HepG2 (cell line): ENCODE results near the gene INTS6L.

ENCODE experiments used
- CTCF ChIP-seq: sonication (generic); formaldehyde crosslinking; IDR thresholded peaks from 2 replicates; pipeline ENCODE4 v1.5.0; 2020; ENCODE audit warnings: mild to moderate bottlenecking, missing genetic modification reagents, moderate library complexity
- THYN1 ChIP-seq: sonication (generic); formaldehyde crosslinking; IDR thresholded peaks from 2 replicates; pipeline ENCODE4 v1.8.1; 2023; ENCODE audit warnings: low read depth, mild to moderate bottlenecking, moderate library complexity, missing genetic modification reagents, borderline replicate concordance
- ZBTB25 ChIP-seq: IDR thresholded peaks from 2 replicates; pipeline ENCODE4 v1.6.1; 2018; ENCODE audit warnings: missing genetic modification reagents
- ZSCAN31 ChIP-seq: sonication (generic); formaldehyde crosslinking; IDR thresholded peaks from 2 replicates; pipeline ENCODE4 v1.5.0; 2020; ENCODE audit warnings: low read depth, mild to moderate bottlenecking, missing genetic modification reagents

- no peak for TF ChIP-seq CTCF (CRISPR knock-in tag)
- TF ChIP-seq ZSCAN31 (CRISPR knock-in tag): no peak
- no peak for TF ChIP-seq THYN1
- no peak for TF ChIP-seq ZBTB25 (CRISPR knock-in tag)
Measured at GRCh38 chrX:135536877-135537276, 16.4 kb downstream of the INTS6L start.
